ENCODE measurements around the gene UNC119.

UNC119 gene

DNA sequence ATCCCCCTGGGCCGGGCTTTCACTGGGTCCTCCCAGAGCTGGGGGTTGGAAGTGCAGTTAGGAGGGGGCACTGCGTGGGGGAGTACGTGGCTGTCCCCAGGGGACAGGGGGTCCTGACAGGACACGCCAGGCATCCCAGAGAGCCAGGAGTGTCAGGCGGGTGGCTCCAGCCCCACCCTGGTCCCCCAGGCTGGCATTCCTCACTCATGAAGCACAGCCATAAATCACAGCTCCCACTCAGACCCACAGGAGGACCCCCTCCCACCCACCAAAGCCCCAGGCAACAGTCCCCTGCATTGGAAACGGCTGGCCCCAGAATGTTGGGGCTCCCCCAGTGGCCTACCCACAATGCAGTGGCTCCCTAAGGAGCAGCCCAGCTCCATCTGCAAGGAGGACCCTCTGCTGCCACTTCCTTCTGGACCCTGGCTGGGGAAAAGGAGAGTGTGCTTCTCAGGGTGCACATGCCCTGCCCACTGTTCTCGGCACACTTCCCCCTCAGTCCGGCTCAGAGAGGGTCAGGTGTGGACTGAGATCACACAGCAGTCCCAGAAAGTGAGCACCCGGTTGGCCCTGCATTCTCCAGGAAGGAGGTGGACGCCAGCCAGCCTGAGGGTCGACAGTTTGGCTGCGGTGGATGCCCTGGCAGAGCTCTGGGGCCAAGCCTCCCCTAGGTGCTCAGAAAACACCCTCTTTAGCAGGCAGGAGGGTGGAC, 53.6 kb downstream of the UNC119 start:
- DNase-seq (ENCODE audit: low read depth), result no peak

DNA sequence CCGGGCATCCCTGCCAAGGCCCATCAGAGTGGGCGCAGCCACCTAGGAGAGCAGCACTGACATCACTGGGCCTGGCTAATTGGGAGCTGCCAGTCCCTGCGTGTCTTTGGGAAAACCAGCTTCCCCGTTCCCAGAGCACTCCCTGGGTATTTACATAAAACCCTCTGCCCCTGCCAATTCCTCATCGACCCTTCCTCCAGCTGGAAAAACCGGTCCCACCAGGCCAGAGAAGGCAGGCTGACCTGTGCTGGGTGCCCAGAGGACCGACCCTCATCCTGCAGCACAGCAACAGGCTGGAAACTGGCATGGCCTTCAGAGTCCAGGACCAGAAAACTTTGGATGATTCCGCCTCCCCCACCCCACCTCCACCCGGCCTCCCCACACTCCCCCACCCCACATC, 54.5 kb downstream of the UNC119 start:
- DNase-seq (ENCODE audit: low read depth), result no peak

All from CMK (cell line).